Renal pelvis (tissue), 12 donors: Measurements from ENCODE around the gene RNF111. TPM values are rescaled to one million over a fixed set of nuclear protein-coding genes. Genes with fewer than 3 reads are reported as not detected.

Source experiments
- DNase-seq: peaks from one replicate; pipeline ENCODE4 v3.0.0-alpha.2; 2013
- long read RNA-seq, 16 experiments: transcript quantifications; one replicate each; lab custom pipeline, GENCODE V29; 2026
- polyA plus RNA-seq, 3 donors: library from polyadenylated mRNA; unstranded; fragments of 120-200 nt; gene quantifications; one replicate each; pipeline ENCODE4 v1.2.1, GENCODE V29; 2013; ENCODE audit not compliant: insufficient read length in 3 of 3

The RNF111 gene
- polyA plus RNA-seq = 10 to 100 TPM; 38.9 to 44.6 (median 40.9) TPM
- long read RNA-seq, donor 1 = 0 reads
- long read RNA-seq, donor 2, partial matches to known transcripts = 133 of 133 reads
- long read RNA-seq, donor 2, other reads (novel, unspliced or antisense) = 0 of 133 reads
- long read RNA-seq, donor 3, full-length matches to known transcripts = 1 of 1 reads
- long read RNA-seq, donor 3, partial matches to known transcripts = 0 of 1 reads
- long read RNA-seq, donor 3, other reads (novel, unspliced or antisense) = 0 of 1 reads
- long read RNA-seq, donor 4, partial matches to known transcripts = 47 of 47 reads
- long read RNA-seq, donor 4, other reads (novel, unspliced or antisense) = 0 of 47 reads
- long read RNA-seq, donor 5, partial matches to known transcripts = 75 of 82 reads
- long read RNA-seq, donor 5, other reads (novel, unspliced or antisense) = 7 of 82 reads
- long read RNA-seq, donor 6, partial matches to known transcripts = 329 of 329 reads
- long read RNA-seq, donor 6, other reads (novel, unspliced or antisense) = 0 of 329 reads
- long read RNA-seq, donor 7, full-length matches to known transcripts = 2 of 178 reads
- long read RNA-seq, donor 7, partial matches to known transcripts = 171 of 178 reads
- long read RNA-seq, donor 7, other reads (novel, unspliced or antisense) = 5 of 178 reads
- long read RNA-seq, donor 8 = 0 reads
- long read RNA-seq, donor 9, partial matches to known transcripts = 159 of 161 reads
- long read RNA-seq, donor 9, other reads (novel, unspliced or antisense) = 0 of 161 reads
- long read RNA-seq, donor 10 = 0 reads
- long read RNA-seq, donor 11, partial matches to known transcripts = 0 of 1 reads
- long read RNA-seq, donor 11, other reads (novel, unspliced or antisense) = 0 of 1 reads
- long read RNA-seq, donor 12, partial matches to known transcripts = 258 of 270 reads
- long read RNA-seq, donor 12, other reads (novel, unspliced or antisense) = 10 of 270 reads
- long read RNA-seq, donor 13, partial matches to known transcripts = 295 of 295 reads
- long read RNA-seq, donor 13, other reads (novel, unspliced or antisense) = 0 of 295 reads
- long read RNA-seq, donor 14 = 0 reads
- long read RNA-seq, donor 15 = 0 reads
- long read RNA-seq, donor 16 = 0 reads

DNA sequence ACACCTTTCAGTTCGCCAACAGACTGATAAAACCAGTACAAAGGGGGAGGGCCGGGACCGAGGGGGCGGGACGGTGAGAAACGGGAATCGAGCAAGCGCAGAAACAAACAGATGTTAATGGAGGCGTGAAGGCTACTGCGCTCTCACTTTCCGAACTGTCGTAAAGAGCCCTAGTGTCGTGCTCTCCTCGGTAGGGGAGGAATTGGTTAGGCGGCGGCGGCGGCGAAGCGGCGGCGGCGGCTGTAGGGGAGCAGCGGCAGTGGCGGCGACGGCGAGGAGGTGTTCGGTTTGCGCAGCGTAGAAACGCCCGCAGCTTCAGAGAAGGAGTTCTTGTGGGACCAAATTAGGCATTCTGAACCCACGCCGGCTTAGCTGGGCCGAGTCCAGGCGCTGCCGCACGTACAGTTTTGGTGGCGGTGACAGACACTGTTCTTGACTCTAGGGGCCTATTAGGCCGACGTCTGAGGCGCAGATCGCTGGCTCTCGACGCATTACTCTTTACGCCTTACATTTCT lies at the start of gene RNF111:
TSS of gene RNF111 (plus strand) at position 173 of the 515 bp plus-strand sequence. CDS start 43,160 bp downstream, outside the sequence.
- DNase-seq = peak; percentile 96

DNA sequence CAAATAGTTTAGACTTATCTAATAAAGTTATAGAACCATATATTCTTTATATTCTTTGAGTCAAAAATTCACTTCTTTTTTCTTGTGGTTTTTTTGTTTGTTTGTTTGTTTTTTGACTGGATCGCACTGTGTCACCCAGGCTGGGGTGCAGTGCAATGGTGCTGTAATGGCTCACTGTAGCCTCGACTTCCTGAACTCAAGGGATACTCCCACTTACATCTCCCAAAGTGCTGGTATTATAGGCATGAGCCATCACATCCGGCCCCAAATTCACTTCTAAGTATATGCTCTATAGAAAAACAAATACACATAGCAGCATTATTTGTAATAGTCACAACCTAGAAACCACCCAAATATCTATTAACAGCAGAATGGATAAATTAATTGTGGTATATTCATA lies 40.3 kb upstream of the RNF111 start:
- no peak for DNase-seq

DNA sequence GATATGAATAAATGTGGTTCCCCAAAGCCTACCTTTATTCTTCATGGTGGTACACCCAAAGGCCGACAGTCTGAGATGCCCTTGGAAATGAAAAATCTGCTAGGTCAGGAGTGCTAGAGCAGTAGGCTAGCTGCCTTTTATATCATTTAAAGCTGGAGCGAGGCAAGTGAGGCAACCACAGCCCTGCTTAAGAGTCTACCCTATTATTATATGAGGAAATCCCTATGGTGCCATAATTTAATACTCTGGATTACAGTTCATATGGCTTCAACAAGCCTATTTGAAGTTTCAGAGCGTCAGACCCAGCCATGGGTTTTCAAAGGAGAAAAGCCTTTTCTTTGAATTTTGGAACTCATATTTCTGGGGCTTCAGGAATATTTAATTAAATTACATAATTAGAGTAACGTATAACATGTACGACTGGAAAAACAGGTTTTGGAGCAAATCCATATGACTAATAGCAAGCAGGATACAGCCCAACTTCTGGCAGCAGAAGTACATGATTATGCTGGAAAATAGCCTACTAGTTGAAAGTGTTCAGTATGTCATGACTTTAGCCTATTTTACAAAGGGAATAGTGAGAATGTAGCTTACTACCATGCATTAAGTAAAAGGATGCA lies 36.0 kb upstream of the RNF111 start:
- no peak for DNase-seq

DNA sequence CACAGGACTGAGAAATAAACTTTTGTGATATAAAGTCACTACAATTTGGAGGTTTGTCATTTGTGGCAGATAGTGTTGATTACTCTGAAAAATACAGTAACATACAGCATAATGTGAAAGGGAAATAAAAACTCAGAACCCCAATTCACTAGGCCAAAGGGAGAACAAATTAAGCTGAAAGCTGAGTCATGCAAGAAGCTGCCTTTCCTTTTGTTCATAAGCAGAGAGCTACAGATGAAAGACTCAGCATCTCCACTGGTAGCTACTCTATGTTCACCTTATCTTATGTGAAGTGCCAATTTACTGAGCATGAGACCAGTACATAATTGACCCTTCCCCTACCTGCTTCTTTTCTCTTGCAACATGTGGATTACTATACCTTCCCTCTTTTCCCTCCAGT lies 34.7 kb upstream of the RNF111 start:
- no peak for DNase-seq

DNA sequence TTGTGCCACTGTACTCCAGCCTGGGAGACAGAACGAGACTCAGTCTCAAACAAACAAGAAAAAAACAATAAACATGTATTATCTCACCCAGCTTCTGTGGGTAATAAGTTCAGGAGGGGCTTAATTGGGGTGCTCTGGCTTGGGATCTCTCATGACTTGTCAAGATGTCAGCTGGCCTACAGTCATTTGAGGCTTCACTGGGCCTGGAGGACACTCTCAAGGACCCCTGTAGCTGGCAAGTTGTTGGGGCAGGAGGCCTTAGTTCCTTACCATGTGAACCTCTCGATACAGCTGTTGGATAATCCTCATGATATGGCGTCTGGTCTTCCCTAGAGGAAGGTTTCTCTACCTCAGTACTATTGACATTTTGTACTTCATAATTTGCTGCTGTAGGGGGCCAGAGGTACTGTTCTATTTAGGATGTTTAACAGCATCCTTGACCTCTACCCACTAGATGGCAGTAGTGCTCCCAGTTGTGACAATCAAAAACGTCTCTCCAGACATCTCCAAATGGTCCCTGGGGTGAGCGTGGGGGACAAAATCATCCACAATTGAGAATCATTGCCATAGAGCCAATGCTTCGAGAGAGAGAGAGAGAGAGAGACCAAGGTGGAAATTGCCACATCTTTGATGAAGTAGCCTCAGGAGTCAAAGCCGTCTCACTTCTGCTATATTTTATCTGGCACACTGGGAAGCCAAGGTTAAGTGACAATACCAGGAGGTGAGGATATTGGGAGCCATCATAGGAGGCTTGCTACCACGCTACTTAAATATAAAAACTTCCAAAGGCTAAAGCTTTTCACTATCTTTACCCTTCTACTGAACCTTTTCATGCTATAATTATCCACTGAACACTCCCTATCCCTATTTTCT lies 30.1 kb upstream of the RNF111 start:
- DNase-seq = peak; percentile 35

DNA sequence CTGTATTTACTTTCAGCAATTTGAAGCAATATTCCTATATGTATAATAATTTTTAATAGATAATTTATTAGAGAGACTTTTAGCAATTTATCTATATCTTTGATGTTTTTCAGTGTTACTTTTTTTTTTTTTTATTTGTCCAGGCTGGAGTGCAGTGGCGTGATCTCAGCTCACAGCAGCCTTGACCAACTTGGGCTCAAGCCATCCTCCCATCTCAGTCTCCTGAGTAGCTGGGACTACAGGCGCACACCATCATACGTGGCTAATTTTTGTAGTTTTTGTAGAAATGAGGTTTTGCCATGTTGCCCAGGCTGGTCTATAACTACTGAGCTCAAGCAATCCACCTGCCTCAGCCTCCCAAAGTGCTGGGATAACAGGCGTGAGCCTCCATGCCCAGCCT lies 28.7 kb upstream of the RNF111 start:
- no peak for DNase-seq

DNA sequence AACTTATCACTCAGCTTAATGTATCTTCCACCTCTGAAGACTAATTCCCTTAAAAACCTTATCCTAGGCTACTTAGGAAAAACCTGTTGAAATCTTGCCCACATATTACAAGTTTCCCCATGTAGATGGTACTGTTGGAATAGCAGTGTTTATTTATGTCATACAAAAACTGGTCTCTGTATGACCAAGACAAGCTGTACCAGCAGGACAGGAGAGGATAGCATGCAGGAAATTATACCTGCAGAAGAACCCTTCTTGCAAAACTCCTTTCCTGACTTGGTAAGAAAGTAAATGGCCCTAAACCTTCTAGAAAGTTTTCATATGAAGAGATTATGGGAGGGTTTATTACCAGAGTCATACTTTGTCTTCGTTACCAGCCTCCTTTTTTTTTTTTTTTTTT lies 25.3 kb upstream of the RNF111 start:
- no peak for DNase-seq

DNA sequence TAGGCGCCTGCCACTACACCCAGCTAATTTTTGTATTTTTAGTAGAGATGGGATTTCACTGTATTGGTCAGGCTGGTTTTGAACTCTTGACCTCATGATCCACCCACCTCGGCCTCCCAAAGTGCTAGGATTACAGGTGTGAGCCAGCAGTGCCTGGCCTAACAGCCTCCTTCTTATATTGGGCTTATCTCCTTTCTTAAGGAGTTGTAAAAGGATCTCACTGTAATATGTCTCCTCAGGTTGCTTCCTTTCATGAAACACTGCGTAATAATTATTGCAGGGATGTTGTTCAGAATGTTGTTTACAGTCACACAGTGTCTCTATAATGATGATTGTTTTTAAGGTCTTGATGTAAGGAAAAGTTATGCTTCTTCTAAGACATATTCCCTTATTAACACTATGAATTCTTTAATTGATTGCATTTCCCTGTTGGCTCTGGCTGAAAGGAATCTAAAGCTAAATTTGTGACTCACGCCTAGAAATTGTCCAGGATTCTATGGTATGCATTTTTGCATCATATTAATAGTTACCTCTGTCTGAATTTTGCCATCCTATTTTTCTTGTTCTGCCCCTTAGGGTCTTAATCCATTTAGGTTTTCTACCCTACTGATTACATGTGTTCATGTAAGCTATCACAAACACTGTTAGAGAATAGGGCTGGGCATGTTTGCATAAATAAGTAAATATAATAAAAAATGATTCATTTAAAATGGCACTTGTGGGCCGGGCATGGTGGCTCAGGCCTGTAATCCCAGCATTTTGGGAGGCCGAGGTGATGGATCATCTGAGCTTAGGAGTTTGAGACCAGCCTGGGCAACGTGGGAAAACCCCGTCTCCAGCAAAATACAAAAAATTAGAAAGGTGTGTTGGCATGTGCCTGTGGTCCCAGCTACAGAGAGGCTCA lies 24.5 kb upstream of the RNF111 start:
- DNase-seq = no peak

DNA sequence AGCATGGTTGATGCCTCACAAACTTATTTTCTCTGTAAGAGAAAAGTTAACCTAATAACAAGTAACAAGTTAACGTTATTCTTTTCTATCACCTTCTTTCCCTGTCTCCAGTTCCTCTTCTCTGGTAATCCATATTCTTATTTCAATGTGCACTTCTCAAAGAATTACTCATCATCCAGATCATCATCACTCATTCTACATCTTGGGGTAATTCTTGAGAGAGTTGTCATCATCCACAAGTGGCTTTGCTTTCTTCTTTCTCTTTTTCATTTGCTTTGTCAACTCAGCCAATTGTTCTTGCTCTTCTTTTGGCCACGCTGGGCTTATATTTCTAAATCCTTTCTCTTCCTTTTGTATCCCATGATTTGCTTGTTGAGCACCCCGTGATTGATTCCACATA lies 20.8 kb upstream of the RNF111 start:
- DNase-seq = no peak

DNA sequence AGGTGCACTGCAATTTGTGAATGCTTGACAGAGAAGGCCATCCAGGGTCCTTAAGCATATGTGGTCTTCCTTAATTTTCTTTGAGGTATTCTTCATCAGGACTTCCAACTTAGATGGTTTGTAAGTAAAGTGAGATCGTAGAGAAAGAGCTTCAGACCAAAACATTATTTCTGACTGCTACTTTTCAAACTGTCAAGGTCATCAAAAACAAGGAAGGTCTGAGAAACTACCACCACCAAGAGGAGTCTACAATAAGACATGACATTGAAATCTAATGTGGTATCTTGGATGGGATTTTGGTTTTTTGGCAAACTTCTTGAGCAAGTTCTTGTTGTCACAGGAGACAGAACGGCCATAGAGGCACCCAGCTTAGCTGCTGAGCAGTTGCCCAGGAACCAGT lies 20.0 kb upstream of the RNF111 start:
- no peak for DNase-seq

DNA sequence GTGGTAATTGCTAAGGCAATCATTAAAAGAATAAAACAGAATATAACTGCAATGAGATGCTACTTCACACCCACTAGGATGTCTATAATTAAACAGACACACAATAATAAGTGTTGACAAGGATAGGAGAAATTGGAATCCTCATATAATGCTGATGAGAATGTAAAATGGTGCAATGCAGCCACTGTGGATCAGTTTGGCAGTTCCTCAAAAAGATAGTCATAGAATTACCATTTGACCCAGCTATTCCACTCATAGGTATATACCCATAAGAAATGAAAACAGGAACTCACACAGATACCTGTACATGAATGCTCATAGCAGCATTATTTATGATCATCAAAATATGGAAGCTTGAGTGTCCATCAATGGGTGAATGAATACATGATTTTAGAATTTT lies 9.6 kb upstream of the RNF111 start:
- no peak for DNase-seq

DNA sequence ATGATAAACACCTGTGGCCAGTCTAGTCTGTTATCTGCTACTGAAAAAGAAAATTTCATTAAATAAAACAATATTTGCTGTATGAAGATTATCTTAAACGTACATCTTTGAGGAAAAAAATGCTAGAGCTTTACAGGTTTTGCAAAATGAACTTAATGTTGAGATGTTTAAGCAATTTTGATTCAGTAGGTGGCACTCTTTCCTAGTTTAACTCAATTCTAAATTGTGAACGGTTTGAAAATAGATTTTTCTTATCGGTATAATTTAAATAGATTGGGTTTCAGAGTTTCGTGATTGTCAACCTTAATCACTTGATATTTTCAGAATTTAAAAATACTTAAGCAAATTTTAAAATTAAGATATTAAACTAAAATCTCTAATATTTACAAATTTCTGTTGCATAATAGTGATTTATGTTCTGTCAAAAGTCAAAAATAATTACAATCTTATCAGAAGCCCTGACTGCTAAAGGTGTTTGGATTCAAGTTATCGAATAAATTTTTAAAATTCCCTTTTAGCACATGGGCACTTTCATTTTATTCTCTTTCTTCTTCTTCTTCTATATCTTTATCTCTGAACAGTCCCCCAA lies 7.0 kb upstream of the RNF111 start:
- DNase-seq = peak; percentile 31

DNA sequence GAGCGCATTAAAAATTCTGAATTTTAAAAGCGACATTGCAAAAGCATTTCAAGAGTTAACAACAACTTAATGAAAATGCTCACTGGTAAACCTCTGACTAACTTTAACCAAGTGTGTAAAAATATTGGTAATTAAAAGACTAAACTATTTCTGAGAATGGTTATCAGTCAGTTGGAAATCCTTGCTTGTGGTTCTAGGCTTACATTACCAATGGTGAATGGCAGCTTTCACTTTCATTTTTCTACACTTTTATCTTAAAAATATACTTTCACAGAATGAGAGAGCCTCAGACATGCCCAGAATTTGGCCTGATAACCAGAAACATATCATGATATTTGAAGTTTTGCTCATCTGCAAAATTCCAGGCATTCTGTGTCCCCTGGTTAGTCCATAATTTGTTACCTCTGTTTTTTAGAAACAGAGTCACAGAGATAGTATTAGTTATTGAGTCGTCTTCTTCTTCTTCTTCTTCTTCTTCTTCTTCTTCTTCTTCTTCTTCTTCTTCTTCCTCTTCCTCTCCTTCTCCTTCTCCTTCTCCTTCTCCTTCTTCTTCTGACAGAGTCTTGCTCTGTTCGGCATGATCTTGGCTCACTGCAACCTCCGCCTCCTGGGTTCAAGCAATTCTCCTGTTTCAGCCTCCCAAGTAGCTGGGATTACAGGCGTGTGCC lies 5.5 kb upstream of the RNF111 start:
- DNase-seq = no peak

DNA sequence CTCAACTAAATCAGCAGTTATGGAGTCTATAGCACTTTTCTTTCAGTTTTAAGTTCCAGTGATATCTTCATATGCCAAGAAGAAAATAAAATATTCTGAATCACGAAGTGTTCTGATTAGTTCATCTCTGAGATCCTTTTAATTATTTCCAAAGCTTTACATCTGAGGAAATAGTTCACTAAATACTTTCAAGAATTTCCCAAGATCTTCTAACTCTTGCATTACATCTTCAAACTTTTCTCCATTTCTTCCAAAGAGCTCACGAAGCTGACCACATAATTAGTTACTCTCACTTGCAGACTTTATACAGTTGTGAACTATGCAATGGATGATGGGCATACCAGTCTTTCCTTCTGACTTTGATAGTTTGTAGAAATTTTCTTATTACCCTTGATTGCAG lies 4.2 kb upstream of the RNF111 start:
- DNase-seq = no peak

DNA sequence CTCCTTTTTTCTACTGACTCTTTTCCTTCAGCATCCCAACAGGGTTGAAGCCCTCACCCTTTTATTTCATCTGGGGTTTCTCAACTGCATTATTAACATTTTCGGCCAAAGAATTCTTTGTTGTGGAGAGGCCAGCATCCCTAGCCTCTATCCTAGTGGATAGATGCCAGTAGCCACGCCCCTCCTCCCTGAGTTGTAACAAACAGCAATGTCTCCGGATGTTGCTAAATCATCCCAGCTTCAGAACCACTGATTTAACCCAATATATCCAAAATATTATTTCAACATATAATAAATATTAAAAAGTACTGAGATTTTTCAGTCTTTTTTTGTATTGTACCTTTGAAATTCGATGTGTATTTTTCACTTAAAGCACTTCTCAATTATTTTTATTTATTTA lies 2.0 kb upstream of the RNF111 start:
- no peak for DNase-seq

DNA sequence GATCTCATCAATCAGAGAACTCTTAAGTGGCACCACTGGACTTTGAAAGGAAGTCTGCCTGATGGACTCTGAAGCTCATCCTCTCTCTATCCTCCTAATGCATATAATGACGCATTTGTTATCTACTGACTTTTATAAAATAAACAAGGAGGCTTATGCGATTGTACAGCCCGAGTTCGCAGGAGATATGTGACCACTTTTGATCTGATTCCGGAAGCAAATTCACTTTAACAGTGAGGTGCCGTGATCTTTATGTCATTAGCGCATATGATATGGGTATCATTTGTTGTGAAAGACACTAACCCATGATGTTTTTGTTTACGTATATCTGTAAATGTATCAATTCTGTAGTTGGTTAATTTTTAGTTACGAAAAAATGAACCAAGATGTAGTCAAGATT lies 427 bp upstream of the RNF111 start:
- no peak for DNase-seq

DNA sequence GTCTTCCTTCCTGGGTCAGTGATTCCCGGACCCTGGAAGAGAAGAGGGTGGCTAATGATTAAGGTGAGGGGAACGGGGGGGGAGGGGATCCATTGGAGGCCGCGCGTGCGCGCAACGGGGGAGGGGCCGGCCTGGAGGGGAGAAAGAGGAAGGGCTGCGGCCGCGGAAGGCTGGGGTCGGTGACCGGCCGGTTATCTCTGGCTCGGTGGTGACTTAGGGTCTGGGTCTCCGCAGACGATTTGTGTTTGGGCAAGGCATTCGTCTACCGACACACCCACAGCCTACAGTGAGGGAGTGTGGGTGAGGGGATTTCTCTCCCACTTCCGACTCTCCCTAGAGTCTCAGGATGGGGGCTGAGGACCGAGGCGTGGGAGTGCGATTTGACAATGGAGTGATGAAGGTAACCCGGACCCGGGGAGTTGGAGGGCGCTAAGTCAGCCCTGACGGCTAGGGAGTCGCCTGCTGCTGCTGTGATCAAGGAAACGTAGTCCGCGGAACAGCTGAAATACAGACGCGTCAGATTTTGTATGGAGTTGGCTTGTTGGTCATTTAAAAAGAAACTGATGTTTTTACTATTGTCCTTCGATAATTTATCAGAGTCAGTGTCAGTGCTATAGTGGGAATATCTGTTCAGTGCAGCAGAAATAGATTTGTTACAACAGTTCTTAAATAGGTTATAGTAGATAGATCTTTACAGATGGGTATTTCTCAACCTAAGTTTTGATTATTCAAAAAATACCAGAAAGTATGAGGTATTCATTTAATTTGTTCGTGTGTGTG lies 733 bp downstream of the RNF111 start:
- peak; percentile 88 for DNase-seq

DNA sequence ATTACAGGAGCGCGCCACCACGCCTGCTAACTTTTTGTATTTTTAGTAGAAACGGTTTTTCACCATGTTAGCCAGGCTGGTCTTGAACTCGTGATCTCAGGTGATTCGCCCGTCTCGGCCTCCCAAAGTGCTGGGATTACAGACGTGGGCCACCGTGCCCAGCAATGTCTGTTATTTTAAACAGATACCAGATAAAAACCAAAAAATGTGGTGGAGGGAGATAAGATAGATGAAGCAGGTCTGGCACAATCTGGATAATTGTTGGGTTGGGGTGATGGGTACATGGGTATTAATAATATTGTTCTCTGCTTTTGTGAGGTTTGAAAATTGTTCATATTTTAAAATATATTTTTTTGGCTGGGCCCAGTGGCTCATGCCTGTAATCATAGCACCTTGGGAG lies 4.7 kb downstream of the RNF111 start:
- no peak for DNase-seq
